ENCODE measurements around the gene ZNF287.

Gene ZNF287

GRCh38 chr17:16515933-16516332, 53.1 kb downstream of the ZNF287 start:
- Histone ChIP-seq H3K4me3 (no peak overlapping the region), H3K27me3 (peaks cover 0 to 17% of the 10 kb centered on the region in 2 donors), H3K9me3 (no peaks in the 10 kb centered on the region), H3K4me1 (peaks cover 0 to 14% (median 10%) of the 10 kb centered on the region in 4 donors), H3K36me3 (no peaks in the 10 kb centered on the region), H3K27ac (no peak overlapping the region)
- TF ChIP-seq CTCF (IDR thresholded peaks at IDR 0.05), result no peak
- no peak for DNase-seq
- intact Hi-C loops (cut with DNase I; ENCODE audit: low total_unique reads), result no loop called here

GRCh38 chr17:16513873-16514272, 55.1 kb downstream of the ZNF287 start:
- peaks cover 0 to 10% of the 10 kb centered on the region in 2 donors for H3K27me3 ChIP-seq
- no peaks in the 10 kb centered on the region for H3K36me3 ChIP-seq
- H3K4me3 ChIP-seq, result no peak overlapping the region
- H3K4me1 ChIP-seq, result peaks cover 0 to 12% (median 9%) of the 10 kb centered on the region in 4 donors
- intact Hi-C loops (cut with DNase I; ENCODE audit: low total_unique reads), result no loop called here
- no peak overlapping the region for H3K27ac ChIP-seq
- TF ChIP-seq CTCF (IDR thresholded peaks at IDR 0.05), result no peak
- peak in 1 of 2 donors; percentile 1 for DNase-seq
- H3K9me3 ChIP-seq, result no peaks in the 10 kb centered on the region

GRCh38 chr17:16512011-16512410, 57.0 kb downstream of the ZNF287 start:
- no peak overlapping the region for H3K27ac ChIP-seq
- no peaks in the 10 kb centered on the region for H3K36me3 ChIP-seq
- peaks cover 0 to 9% (median 6%) of the 10 kb centered on the region in 4 donors for H3K4me1 ChIP-seq
- peaks cover 0 to 5% of the 10 kb centered on the region in 2 donors for H3K27me3 ChIP-seq
- H3K9me3 ChIP-seq, result no peaks in the 10 kb centered on the region
- TF ChIP-seq CTCF (IDR thresholded peaks at IDR 0.05), result no peak
- H3K4me3 ChIP-seq, result no peak overlapping the region
- DNase-seq, result peak in 1 of 2 donors; percentile 2
- intact Hi-C loops (cut with DNase I; ENCODE audit: low total_unique reads), result no loop called here

- TF ChIP-seq CTCF (IDR thresholded peaks at IDR 0.05), result no peak
- H3K27me3 ChIP-seq, result peaks cover 0 to 5% of the 10 kb centered on the region in 2 donors
- DNase-seq, result peak in 1 of 2 donors; percentile 4
- H3K4me3 ChIP-seq, result no peak overlapping the region
- H3K27ac ChIP-seq, result no peak overlapping the region
- no peaks in the 10 kb centered on the region for H3K36me3 ChIP-seq
- no peaks in the 10 kb centered on the region for H3K9me3 ChIP-seq
- intact Hi-C loops (cut with DNase I; ENCODE audit: low total_unique reads), result no loop called here
- peaks cover 0 to 5% (median 2%) of the 10 kb centered on the region in 4 donors for H3K4me1 ChIP-seq
These were observed 57.4 kb downstream of the ZNF287 start for GRCh38 chr17:16511593-16511992.

- no peaks in the 10 kb centered on the region for H3K9me3 ChIP-seq
- no peaks in the 10 kb centered on the region for H3K4me1 ChIP-seq
- H3K27me3 ChIP-seq, result no peaks in the 10 kb centered on the region
- H3K27ac ChIP-seq, result no peak overlapping the region
- no peaks in the 10 kb centered on the region for H3K36me3 ChIP-seq
- H3K4me3 ChIP-seq, result no peak overlapping the region
- no peak for TF ChIP-seq CTCF (IDR thresholded peaks at IDR 0.05)
- intact Hi-C loops (cut with DNase I; ENCODE audit: low total_unique reads), result no loop called here
- no peak for DNase-seq
These were observed 61.0 kb downstream of the ZNF287 start for GRCh38 chr17:16507918-16508533.
